Astrocyte of the spinal cord (primary cell): ENCODE measurements around the gene SNRPD2.

Source experiments
- DNase-seq: peaks from one replicate; pipeline ENCODE4 v3.0.0; 2011; ENCODE audit warnings: low read depth, low spot score
- H3K4me3 ChIP-seq: 2 replicates; pipeline ENCODE4 v1.5.1; 2011; ENCODE audit warnings: low read depth, mild to moderate bottlenecking, low read length, moderate library complexity
- CTCF ChIP-seq: IDR thresholded peaks from 2 replicates; pipeline ENCODE4 v1.5.1; 2012; ENCODE audit warnings: low read depth, mild to moderate bottlenecking, low read length, inconsistent platforms
- in situ Hi-C: cut with HindIII; loops from 2 replicates; pipeline ENCODE4 v1.10.0; 2017; ENCODE audit warnings: low sequenced_read_pairs

The SNRPD2 gene

GRCh38 chr19:45711851-45712698 is 20.3 kb upstream of the SNRPD2 start:
- in situ Hi-C loops: no loop called here
- no peak for DNase-seq
- TF ChIP-seq CTCF: no peak
- no peak overlapping the region for H3K4me3 ChIP-seq

- no peak overlapping the region for H3K4me3 ChIP-seq
- DNase-seq: no peak
- TF ChIP-seq CTCF: no peak
- in situ Hi-C loops: no loop called here
Measured at GRCh38 chr19:45710356-45711130, 18.8 kb upstream of the SNRPD2 start.

GRCh38 chr19:45705710-45706415 is 14.1 kb upstream of the SNRPD2 start:
- DNase-seq: no peak
- no peak for TF ChIP-seq CTCF
- no peak overlapping the region for H3K4me3 ChIP-seq
- in situ Hi-C loops: no loop called here

GRCh38 chr19:45705115-45705514 is 13.4 kb upstream of the SNRPD2 start:
- no peak overlapping the region for H3K4me3 ChIP-seq
- no peak for DNase-seq
- no peak for TF ChIP-seq CTCF
- in situ Hi-C loops: no loop called here

GRCh38 chr19:45701676-45702075 is 9.9 kb upstream of the SNRPD2 start:
- H3K4me3 ChIP-seq: no peak overlapping the region
- in situ Hi-C loops: no loop called here
- no peak for DNase-seq
- no peak for TF ChIP-seq CTCF

GRCh38 chr19:45693106-45693788 is 1.5 kb upstream of the SNRPD2 start:
- TF ChIP-seq CTCF: peak; percentile 99
- in situ Hi-C loops: no loop called here
- H3K4me3 ChIP-seq: peak overlapping the region; percentile 83
- DNase-seq: peak; percentile 63
